ENCODE data around the gene ORAI2. TPM values are rescaled to one million over a fixed set of nuclear protein-coding genes. Genes with fewer than 3 reads are reported as not detected.

The ORAI2 gene
- polyA plus RNA-seq, 4 donors, result 15.4 to 22.8 (median 17.8) TPM

DNA sequence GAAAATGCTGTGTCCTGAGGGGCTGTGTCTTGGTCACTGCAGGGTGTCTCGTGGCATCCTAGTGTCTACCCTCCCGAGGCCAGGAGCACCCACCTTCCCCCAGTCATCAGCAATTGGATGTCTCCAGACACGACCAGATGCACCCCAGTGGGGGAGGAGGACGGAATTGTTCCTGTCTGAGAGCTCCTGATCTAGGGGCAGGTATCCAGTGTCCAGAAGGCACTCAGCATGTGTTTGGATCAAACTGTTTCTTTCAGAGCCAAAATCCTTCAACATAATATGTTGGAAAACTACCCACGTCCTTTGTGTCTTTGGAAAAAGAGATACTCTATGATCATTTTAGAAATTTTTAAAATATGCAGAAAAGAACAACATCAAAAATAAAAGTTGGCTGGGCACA, 20.3 kb upstream of the ORAI2 start:
- DNase-seq (ENCODE audit: low read depth in 4 of 4, low spot score in 3 of 4), result no peak

DNA sequence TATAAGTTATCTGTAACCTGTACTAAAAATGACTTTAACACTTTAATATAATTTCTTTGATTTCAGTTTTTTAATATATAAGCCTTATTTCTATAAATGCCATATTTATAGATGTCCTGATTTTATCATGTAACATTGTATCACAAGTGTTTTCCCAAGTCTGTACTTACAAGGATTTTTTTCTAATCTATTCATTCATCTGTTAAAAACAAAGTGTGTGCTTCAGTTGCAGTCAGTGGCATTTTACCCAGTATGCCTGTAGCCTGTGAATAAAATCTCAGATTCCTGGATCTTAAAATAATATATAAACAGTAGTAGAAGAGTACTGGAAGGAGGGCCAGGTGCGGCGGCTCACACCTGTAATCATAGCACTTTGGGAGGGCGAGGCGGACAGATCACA, 19.8 kb upstream of the ORAI2 start:
- no peak for DNase-seq (ENCODE audit: low read depth in 4 of 4, low spot score in 3 of 4)

DNA sequence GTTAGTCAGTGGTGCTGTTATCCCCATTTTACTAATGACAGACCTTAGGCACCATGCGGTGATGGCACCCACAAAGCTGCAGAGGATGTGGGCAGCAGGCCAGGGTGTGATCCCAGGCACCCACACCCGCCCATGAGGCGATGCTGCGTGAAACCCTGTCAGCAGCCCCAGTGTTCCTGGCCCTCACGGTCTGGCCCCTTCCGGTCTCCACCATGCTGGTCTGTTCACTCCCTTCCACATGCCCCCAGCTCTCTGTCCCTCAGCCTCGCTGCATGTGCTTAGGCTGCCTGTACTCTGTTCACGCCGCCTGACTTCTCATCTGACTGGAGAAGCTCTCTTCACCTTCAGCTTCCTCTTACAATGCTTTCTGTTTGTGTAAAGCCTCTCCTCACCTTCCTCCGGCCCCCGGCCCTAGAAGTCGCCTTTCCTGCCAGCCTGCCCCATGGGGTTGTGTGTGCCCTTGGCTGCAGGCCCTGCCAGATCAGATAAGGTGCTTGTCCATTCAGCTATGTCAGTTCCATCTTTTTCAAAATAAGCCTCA, 17.6 kb upstream of the ORAI2 start:
- DNase-seq (ENCODE audit: low read depth in 4 of 4, low spot score in 3 of 4), result no peak

GRCh38 chr7:102416406-102416805, 17.0 kb upstream of the ORAI2 start:
- no peak for DNase-seq (ENCODE audit: low read depth in 4 of 4, low spot score in 3 of 4)

GRCh38 chr7:102417105-102417504, 16.3 kb upstream of the ORAI2 start:
- no peak for DNase-seq (ENCODE audit: low read depth in 4 of 4, low spot score in 3 of 4)

GRCh38 chr7:102418592-102418991, 14.8 kb upstream of the ORAI2 start:
- DNase-seq (ENCODE audit: low read depth in 4 of 4, low spot score in 3 of 4), result no peak

DNA sequence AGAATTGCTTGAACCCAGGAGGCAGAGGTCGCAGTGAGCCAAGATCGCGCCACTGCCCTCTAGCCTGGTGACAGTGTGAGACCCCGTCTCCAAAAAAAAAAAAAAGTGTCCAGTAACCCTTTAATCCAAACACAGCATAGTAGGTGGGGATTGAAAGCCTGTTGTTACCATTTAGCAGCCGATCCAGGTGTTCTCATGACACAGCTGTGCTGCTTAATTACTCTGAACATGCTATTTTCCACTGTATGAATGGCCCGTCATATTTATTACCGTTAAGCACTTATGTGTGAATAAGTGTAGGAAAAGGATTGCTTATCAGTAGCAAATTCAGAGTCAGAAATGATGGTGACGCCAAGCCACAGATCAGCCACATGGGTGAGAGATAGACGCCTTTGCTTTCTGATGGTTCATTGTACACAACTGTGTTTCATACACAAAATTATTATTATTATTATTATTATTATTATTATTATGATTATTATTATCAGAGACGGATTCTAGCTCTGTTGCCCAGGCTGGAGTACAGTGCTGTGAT, 11.6 kb upstream of the ORAI2 start:
- DNase-seq (ENCODE audit: low read depth in 4 of 4, low spot score in 3 of 4), result no peak

DNA sequence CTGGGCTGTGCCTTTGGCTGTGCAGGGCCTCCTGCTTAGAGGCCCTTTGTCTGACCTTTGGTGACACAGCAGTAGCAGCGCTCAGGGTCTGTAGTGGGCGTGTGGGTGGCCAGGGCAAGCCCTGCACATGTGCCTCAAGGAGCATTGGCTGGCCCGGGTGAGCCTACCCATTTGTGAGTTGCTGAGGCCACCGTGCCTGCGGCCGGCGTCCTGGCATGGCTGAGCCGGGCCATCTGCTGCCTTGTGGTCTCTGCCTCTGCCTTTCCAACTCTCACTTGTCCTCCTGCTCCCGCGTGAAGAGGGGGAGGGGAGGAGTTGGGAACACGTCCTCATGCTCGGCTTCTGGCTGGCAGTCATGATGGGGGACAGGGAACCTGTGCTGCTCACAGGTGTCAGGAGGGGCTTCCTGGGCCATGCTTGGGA, 9.2 kb upstream of the ORAI2 start:
- no peak for DNase-seq (ENCODE audit: low read depth in 4 of 4, low spot score in 3 of 4)

GRCh38 chr7:102424787-102425218, 8.6 kb upstream of the ORAI2 start:
- no peak for DNase-seq (ENCODE audit: low read depth in 4 of 4, low spot score in 3 of 4)

GRCh38 chr7:102425639-102426267, 7.6 kb upstream of the ORAI2 start:
- no peak for DNase-seq (ENCODE audit: low read depth in 4 of 4, low spot score in 3 of 4)

DNA sequence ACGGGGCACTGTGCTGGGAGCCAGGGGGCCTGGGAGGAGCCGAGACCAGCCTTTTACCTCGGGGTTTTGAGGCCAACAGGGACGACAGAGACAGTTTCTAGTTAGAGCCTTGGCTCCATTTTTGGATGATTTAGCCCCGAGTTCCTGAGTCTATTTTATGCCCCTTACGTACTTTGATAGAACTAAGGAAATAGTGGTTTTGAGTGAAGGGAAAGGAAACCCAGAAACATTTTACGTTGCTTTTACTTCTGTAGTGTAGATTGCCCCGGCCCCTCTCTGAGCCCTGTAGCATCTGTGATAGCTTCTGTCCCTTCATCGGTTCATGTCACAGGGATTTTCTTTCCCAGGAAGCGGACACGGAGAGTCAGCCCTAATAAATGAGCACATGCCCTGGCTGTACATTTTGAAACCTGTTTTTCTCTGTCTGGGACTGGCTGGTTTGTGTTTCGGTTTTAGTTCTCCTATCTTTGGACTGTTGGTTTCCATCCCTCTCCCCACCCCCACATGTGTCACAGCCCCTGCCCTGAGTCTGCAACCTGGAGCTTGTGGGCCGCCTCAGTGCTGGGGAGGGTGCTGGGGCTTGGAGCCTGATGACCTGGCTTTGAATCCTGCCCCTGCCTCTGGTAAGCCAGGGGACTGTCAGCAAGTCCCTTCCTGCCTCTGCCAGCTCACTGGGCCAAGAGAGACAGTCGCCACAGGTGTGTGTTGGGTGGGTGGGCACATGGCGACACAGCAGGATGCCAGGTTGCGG, 6.9 kb upstream of the ORAI2 start:
- no peak for DNase-seq (ENCODE audit: low read depth in 4 of 4, low spot score in 3 of 4)

- no peak for DNase-seq (ENCODE audit: low read depth in 4 of 4, low spot score in 3 of 4)
Measured at GRCh38 chr7:102427019-102427405, 6.4 kb upstream of the ORAI2 start.

GRCh38 chr7:102429141-102429899, 4.1 kb upstream of the ORAI2 start:
- no peak for DNase-seq (ENCODE audit: low read depth in 4 of 4, low spot score in 3 of 4)

GRCh38 chr7:102431617-102432298, 1.6 kb upstream of the ORAI2 start:
- DNase-seq (ENCODE audit: low read depth in 4 of 4, low spot score in 3 of 4), result no peak

DNA sequence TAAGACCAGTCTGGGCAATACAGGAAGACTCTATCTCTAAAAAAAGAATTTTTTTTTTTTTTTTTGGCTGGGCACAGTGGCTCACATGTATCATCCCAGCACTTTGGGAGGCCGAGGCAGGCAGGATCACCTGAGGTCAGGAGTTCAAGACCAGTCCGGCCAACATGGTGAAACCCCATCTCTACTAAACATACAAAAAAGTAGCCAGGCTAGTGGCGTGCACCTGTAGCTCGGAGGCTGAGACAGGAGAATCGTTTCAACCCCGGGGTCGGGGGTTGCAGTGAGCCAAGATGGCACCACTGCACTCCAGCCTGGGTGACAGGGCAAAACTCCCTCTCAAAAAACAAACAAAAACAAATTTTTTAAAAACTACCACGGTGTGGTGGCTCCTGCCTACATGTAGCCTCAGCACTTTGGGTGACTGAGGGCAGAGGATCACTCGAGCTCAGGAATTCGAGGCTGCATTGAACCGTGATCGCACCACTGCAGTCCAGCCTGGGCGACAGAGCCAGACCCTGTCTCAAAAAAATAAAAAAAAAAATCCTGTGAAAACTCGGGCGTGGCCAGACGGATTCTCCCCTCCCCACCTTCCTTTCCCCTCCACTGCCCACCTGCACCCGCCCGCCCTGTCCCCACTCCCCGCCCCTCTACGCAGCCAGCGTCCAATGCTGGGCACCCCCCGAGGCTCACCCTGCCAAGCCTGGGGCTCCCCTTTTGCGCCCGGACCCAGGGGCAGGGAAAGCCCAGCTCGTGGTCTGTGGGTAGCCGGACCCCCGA, 745 bp upstream of the ORAI2 start:
- no peak for DNase-seq (ENCODE audit: low read depth in 4 of 4, low spot score in 3 of 4)

DNA sequence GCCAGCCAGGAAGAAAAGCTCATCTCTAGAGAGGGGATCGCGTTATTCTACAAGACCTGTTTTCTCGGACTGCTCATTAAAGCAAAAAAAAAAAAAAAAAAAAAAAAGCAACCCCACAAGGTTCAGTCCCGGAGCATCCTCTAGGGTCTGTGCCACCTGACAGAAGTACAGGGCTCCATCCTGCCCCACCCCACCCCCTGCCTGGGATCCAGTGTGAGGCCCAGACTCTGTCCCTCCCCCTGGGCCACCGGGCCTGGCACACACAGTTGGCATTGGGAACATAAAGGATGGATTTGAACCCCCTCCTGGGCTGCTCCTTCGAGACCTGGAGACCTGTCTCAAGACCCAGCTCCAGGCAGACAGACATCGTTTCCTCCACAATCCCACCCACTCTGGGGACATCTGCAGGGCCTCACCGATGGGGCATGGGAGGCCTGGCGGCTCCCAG, 688 bp downstream of the ORAI2 start:
- no peak for DNase-seq (ENCODE audit: low read depth in 4 of 4, low spot score in 3 of 4)

DNA sequence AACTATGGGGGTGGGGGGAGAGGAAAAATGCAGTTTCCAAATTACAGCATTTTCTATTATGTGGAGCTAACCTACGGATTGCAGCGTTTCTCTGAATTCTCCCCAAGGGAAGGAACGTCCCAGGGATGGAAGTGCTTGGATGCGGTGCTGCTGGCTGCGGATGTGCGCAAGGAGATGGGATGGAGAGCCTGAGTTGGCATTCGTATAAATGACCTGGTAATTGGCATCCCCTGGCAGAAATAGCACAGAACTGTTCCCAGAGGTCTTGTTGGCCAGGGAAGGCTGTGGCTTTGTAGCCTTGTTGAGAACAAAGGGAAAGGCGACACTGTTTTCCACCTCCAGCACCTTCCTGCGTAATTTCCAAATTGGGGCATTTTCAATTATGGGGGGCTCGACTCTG, 2.7 kb downstream of the ORAI2 start:
- no peak for DNase-seq (ENCODE audit: low read depth in 4 of 4, low spot score in 3 of 4)

DNA sequence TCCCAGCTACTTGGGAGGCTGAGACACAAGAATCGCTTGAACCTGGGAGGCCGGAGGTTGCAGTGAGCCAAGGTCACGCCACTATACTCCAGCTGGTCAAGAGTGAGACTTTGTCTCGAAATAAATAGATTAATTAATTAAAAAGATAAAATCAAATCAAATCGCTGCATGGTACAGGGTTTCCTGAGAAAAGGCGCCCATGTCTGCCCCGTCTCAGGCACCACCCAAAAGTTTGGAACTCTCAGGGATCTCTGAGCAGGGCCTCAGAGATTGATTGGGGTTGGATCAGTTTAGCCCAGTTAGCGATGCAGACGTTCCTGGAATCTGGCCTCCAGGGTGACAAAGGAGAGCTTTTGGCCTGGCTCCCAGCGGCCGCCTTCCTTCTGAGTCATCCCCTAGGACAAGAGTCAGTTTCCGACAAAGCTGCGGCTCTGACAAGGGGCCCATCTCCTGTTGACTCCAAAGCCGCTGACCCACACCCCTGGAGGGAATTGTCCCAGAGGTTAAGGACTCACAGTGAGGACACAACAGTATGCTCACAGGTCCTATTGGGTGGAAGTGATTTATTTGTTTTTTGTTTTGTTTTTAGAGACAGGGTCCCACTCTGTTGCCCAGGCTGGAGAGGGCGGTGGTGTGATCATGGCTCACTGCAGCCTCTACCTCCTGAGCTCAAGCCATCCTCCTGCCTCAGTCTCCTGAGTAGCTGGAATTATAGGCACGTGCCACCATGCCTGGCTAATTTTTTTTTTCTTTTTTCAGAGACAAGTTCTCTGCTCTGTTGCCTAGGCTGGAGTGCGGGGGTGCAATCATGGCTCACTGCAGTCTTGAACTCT, 6.8 kb downstream of the ORAI2 start:
- DNase-seq (ENCODE audit: low read depth in 4 of 4, low spot score in 3 of 4), result no peak
